Trophoblast cell (in vitro differentiated cells and primary cell): ENCODE results near the gene ELN.

Experiments used
- DNase-seq, 2 donors: peaks; one replicate each; pipeline ENCODE4 v3.0.0-alpha.2; 2016
- H2AFZ ChIP-seq: 2 replicates; pipeline ENCODE4 v1.6.1; 2013; ENCODE audit warnings: low read length, moderate library complexity, mild to moderate bottlenecking; ENCODE audit not compliant: insufficient read depth, poor library complexity
- H2AK5ac ChIP-seq: 2 replicates; pipeline ENCODE4 v1.6.1; 2013; ENCODE audit warnings: mild to moderate bottlenecking, low read length
- H2BK120ac ChIP-seq: 2 replicates; pipeline ENCODE4 v1.6.1; 2013; ENCODE audit warnings: low read length, mild to moderate bottlenecking, moderate library complexity; ENCODE audit not compliant: insufficient read depth, poor library complexity
- H2BK12ac ChIP-seq: 2 replicates; pipeline ENCODE4 v1.6.1; 2013; ENCODE audit warnings: mild to moderate bottlenecking, low read length, moderate library complexity
- H2BK5ac ChIP-seq: 2 replicates; pipeline ENCODE4 v1.6.1; 2013; ENCODE audit warnings: low read length, low read depth, moderate library complexity, mild to moderate bottlenecking; ENCODE audit not compliant: poor library complexity
- H3K14ac ChIP-seq: 2 replicates; pipeline ENCODE4 v1.6.1; 2013; ENCODE audit warnings: mild to moderate bottlenecking, low read length
- H3K18ac ChIP-seq: 2 replicates; pipeline ENCODE4 v1.6.1; 2013; ENCODE audit warnings: mild to moderate bottlenecking, low read length
- H3K23ac ChIP-seq: 2 replicates; pipeline ENCODE4 v1.6.1; 2013; ENCODE audit warnings: low read length
- H3K27ac ChIP-seq: 2 replicates; pipeline ENCODE4 v1.5.1; 2013; ENCODE audit warnings: low read depth, mild to moderate bottlenecking, inconsistent platforms, low read length, moderate library complexity
- H3K27me3 ChIP-seq: 2 replicates; pipeline ENCODE4 v1.6.1; 2013; ENCODE audit warnings: inconsistent platforms, mild to moderate bottlenecking, low read length, moderate library complexity; ENCODE audit not compliant: insufficient read depth
- H3K36me3 ChIP-seq, 2 experiments: 1 replicate in 1 of 2; 2 replicates in 1 of 2; pipeline ENCODE4 v1.6.1; 2013; ENCODE audit warnings: low read length in 2 of 2, mild to moderate bottlenecking in 2 of 2, moderate library complexity in 1 of 2; ENCODE audit not compliant: insufficient read depth in 2 of 2, control insufficient read depth in 1 of 2
- H3K4ac ChIP-seq: 2 replicates; pipeline ENCODE4 v1.6.1; 2013; ENCODE audit warnings: low read depth, mild to moderate bottlenecking, low read length, moderate library complexity
- H3K4me1 ChIP-seq, 2 experiments: 1 replicate in 1 of 2; 2 replicates in 1 of 2; pipeline ENCODE4 v1.6.1; 2013; ENCODE audit warnings: low read length in 2 of 2, mild to moderate bottlenecking in 2 of 2, moderate library complexity in 1 of 2; ENCODE audit not compliant: insufficient read depth in 2 of 2, control insufficient read depth in 1 of 2
- H3K4me2 ChIP-seq: 2 replicates; pipeline ENCODE4 v1.6.1; 2013; ENCODE audit warnings: inconsistent platforms, mild to moderate bottlenecking, low read length, moderate library complexity
- H3K4me3 ChIP-seq: 2 replicates; pipeline ENCODE4 v1.5.1; 2013; ENCODE audit warnings: mild to moderate bottlenecking, low read depth, low read length, inconsistent platforms
- H3K79me1 ChIP-seq: one replicate; pipeline ENCODE4 v1.6.1; 2013; ENCODE audit warnings: low read length
- H3K79me2 ChIP-seq: 2 replicates; pipeline ENCODE4 v1.6.1; 2013; ENCODE audit warnings: low read length, mild to moderate bottlenecking; ENCODE audit not compliant: control insufficient read depth, insufficient read depth, poor library complexity
- H3K9ac ChIP-seq: 2 replicates; pipeline ENCODE4 v1.6.1; 2013; ENCODE audit warnings: mild to moderate bottlenecking, low read length
- H3K9me3 ChIP-seq: 2 replicates; pipeline ENCODE4 v1.6.1; 2013; ENCODE audit warnings: low read depth, mild to moderate bottlenecking, control low read depth, inconsistent platforms, low read length; ENCODE audit not compliant: insufficient read depth
- H4K12ac ChIP-seq: 2 replicates; pipeline ENCODE4 v1.6.1; 2013; ENCODE audit warnings: low read depth, mild to moderate bottlenecking, low read length, moderate library complexity
- H4K8ac ChIP-seq: 2 replicates; pipeline ENCODE4 v1.6.1; 2013; ENCODE audit warnings: low read depth, mild to moderate bottlenecking, low read length, moderate library complexity
- H4K91ac ChIP-seq: one replicate; pipeline ENCODE4 v1.6.1; 2013; ENCODE audit warnings: low read depth, mild to moderate bottlenecking, low read length, moderate library complexity
- WGBS: extraction: QIAGEN DNeasy Blood & Tissue Kit; methylation state at CpG from one replicate; pipeline ENCODE4 v1.1.7; 2013; ENCODE audit warnings: missing lambda C conversion rate; ENCODE audit not compliant: insufficient read length, insufficient coverage; ENCODE audit errors: extremely low coverage; 5-methylcytosine and 5-hydroxymethylcytosine counted together

ELN gene

GRCh38 chr7:74082770-74083116 lies 54.8 kb downstream of the ELN start:
- Histone ChIP-seq H4K91ac (no peak overlapping the region), H3K14ac (no peak overlapping the region), H3K79me2 (peaks cover 2% of the 10 kb centered on the region), H3K4me1 (peaks cover 11 to 12% of the 10 kb centered on the region in 2 experiments), H3K9ac (peak overlapping the region; percentile 42), H2BK12ac (peak overlapping the region; percentile 9), H4K12ac (no peak overlapping the region), H3K23ac (no peak overlapping the region), H3K9me3 (peaks cover 7% of the 10 kb centered on the region), H3K79me1 (peaks cover 8% of the 10 kb centered on the region), H2AK5ac (no peak overlapping the region), H2AFZ (peak overlapping the region; percentile 74), H3K27me3 (no peaks in the 10 kb centered on the region), H2BK5ac (no peak overlapping the region), H2BK120ac (no peak overlapping the region), H3K18ac (no peak overlapping the region), H3K27ac (peak overlapping the region; percentile 12), H3K4me3 (peak overlapping the region; percentile 55), H3K4me2 (peak overlapping the region; percentile 62), H3K4ac (no peak overlapping the region), H3K36me3 (peaks cover 7 to 10% of the 10 kb centered on the region in 2 experiments), H4K8ac (no peak overlapping the region)
- no peak for DNase-seq
- WGBS, result no CpG with 5 or more reads among the region's 9 CpGs

GRCh38 chr7:74083117-74083876 lies 55.3 kb downstream of the ELN start, which contains the start of gene LIMK1:
TSS of gene LIMK1 (plus strand) at chr7:74083804. CDS start at chr7:74083991, 187 bp downstream.
- H3K4me2 ChIP-seq, result peak within 1 kb of the TSS; percentile 95
- peaks cover 10 to 14% of the 10 kb centered on the region in 2 experiments for H3K36me3 ChIP-seq

GRCh38 chr7:74083928-74084721 lies 56.2 kb downstream of the ELN start:
- H3K27ac ChIP-seq, result no peak overlapping the region
- peak overlapping the region; percentile 30 for H3K4ac ChIP-seq
- peak in 1 of 2 donors; percentile 42 for DNase-seq

More at GRCh38 chr7:74083117-74083876, 55.3 kb downstream of the ELN start, which contains the start of gene LIMK1:
- peak within 1 kb of the TSS; percentile 73 for H3K18ac ChIP-seq
- peak within 1 kb of the TSS; percentile 81 for H4K8ac ChIP-seq
- peak within 1 kb of the TSS; percentile 12 for H3K27ac ChIP-seq
- H2AFZ ChIP-seq, result peak within 1 kb of the TSS; percentile 74
- H3K4ac ChIP-seq, result peak within 1 kb of the TSS; percentile 30
- no CpG with 5 or more reads among the region's 71 CpGs for WGBS
- H3K9me3 ChIP-seq, result peaks cover 7% of the 10 kb centered on the region
- H3K4me1 ChIP-seq, result peaks cover 11 to 12% of the 10 kb centered on the region in 2 experiments
- H4K91ac ChIP-seq, result peak within 1 kb of the TSS; percentile 29
- peak within 1 kb of the TSS; percentile 11 for H2BK5ac ChIP-seq
- H4K12ac ChIP-seq, result peak within 1 kb of the TSS; percentile 62
- DNase-seq, result peak; percentile 52 to 87
- peak within 1 kb of the TSS; percentile 5 for H3K23ac ChIP-seq
- H2BK120ac ChIP-seq, result peak within 1 kb of the TSS; percentile 45
- H3K79me2 ChIP-seq, result peaks cover 2% of the 10 kb centered on the region
- H3K9ac ChIP-seq, result peak within 1 kb of the TSS; percentile 67
- no peaks in the 10 kb centered on the region for H3K27me3 ChIP-seq
- H2BK12ac ChIP-seq, result peak within 1 kb of the TSS; percentile 9
- H3K79me1 ChIP-seq, result peaks cover 8% of the 10 kb centered on the region
- H3K14ac ChIP-seq, result peak within 1 kb of the TSS; percentile 23
- peak within 1 kb of the TSS; percentile 76 for H3K4me3 ChIP-seq
- H2AK5ac ChIP-seq, result peak within 1 kb of the TSS; percentile 9

More at GRCh38 chr7:74083928-74084721, 56.2 kb downstream of the ELN start:
- Histone ChIP-seq H2AFZ (peak overlapping the region; percentile 74), H3K27me3 (no peaks in the 10 kb centered on the region), H4K8ac (peak overlapping the region; percentile 19), H3K4me1 (peaks cover 11 to 12% of the 10 kb centered on the region in 2 experiments), H3K4me3 (peak overlapping the region; percentile 76), H3K14ac (peak overlapping the region; percentile 23), H3K36me3 (peaks cover 12 to 14% of the 10 kb centered on the region in 2 experiments), H3K4me2 (peak overlapping the region; percentile 95), H2BK12ac (no peak overlapping the region), H4K91ac (peak overlapping the region; percentile 29), H4K12ac (peak overlapping the region; percentile 9), H2BK5ac (peak overlapping the region; percentile 11), H2BK120ac (peak overlapping the region; percentile 5), H2AK5ac (no peak overlapping the region), H3K18ac (peak overlapping the region; percentile 73), H3K23ac (peak overlapping the region; percentile 5), H3K9ac (peak overlapping the region; percentile 67), H3K79me1 (peaks cover 8% of the 10 kb centered on the region), H3K79me2 (peaks cover 2% of the 10 kb centered on the region), H3K9me3 (peaks cover 6% of the 10 kb centered on the region)
- WGBS, result no CpG with 5 or more reads among the region's 61 CpGs
